VCaP (cell line): Measurements from ENCODE around the gene ACADVL.

Experiments used
- H3K27ac ChIP-seq: fragments of 450-650 bp; 2 replicates; pipeline ENCODE4 v1.5.1; 2017
- CTCF ChIP-seq: fragments of 450-650 bp; conservative IDR thresholded peaks from 2 replicates; pipeline ENCODE4 v1.5.1; 2017; ENCODE audit warnings: mild to moderate bottlenecking, moderate library complexity

The ACADVL gene

GRCh38 chr17:7253082-7253481, 33.3 kb downstream of the ACADVL start:
- peak overlapping the region; percentile 91 for H3K27ac ChIP-seq
- TF ChIP-seq CTCF = no peak

- TF ChIP-seq CTCF = no peak
- H3K27ac ChIP-seq = peak overlapping the region; percentile 91
Measured at GRCh38 chr17:7254511-7254910, 34.8 kb downstream of the ACADVL start.

- TF ChIP-seq CTCF = no peak
- H3K27ac ChIP-seq = no peak overlapping the region
Measured at GRCh38 chr17:7256766-7257456, 37.2 kb downstream of the ACADVL start.

GRCh38 chr17:7258731-7259554, 39.2 kb downstream of the ACADVL start:
- peak overlapping the region; percentile 21; the same call in 1 of the 2 replicates for H3K27ac ChIP-seq

GRCh38 chr17:7259555-7259889, 39.8 kb downstream of the ACADVL start:
- H3K27ac ChIP-seq = peak overlapping the region; percentile 21; the same call in 1 of the 2 replicates
- no peak for TF ChIP-seq CTCF

More at GRCh38 chr17:7258731-7259554, 39.2 kb downstream of the ACADVL start:
- TF ChIP-seq CTCF = no peak

GRCh38 chr17:7260151-7260550, 40.4 kb downstream of the ACADVL start:
- peak overlapping the region; percentile 91 for H3K27ac ChIP-seq

More at GRCh38 chr17:7260151-7260550, 40.4 kb downstream of the ACADVL start:
- no peak for TF ChIP-seq CTCF
